HG03558 (cell line): ENCODE data around the gene UBE2F.
"Not testable (repeated sequence)": the region's sequence is repeated elsewhere in the genome, so short reads cannot be mapped to it uniquely, and the experiment has no call there.

Source experiments
- ATAC-seq: cut with Tn5 transposase; IDR thresholded peaks from one replicate; pipeline ENCODE4 v1.9.1; 2021; ENCODE audit warnings: moderate number of reproducible peaks; ENCODE audit not compliant: unreplicated experiment; ENCODE audit errors: extremely low read depth

UBE2F gene

DNA sequence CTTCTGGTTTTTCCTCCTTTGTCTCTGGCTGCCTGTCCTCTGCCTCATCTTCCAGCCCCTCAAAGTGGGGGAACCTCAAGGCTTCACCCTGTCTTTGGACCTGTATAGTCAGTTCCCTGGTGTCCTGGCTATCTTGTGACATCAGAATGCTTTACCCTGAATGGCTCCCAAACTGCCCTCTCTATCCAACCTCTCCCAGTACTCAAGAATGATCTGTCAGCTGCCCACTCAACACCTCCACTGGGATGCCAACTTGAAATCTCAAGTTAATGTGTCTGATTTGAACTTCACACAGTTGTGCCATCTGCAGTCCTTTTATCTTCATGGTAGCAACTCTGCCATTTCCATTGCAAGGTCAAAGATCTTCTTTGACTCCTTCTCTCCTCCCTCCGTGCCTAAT lies 43.8 kb downstream of the UBE2F start:
- ATAC-seq, result no peak

DNA sequence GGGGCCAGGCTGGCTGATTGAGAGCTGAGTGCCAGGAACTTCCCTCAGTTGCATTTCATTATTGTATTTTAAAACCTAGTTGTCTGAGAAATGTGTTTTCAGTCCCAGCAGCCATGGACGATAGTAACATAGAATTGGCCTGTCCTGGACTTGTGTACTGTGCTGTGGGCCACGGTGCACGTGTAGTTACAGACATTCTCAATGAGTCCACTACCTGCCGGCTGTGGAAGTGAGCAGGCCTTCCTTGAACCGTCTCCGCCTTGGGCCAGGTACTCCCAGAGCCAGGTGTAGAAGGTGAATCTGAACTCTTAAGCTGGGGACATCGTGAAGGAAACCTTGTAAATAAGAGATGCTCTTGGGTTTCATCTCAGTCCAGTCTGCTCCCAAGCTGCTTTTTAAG lies 47.0 kb downstream of the UBE2F start:
- ATAC-seq, result no peak

DNA sequence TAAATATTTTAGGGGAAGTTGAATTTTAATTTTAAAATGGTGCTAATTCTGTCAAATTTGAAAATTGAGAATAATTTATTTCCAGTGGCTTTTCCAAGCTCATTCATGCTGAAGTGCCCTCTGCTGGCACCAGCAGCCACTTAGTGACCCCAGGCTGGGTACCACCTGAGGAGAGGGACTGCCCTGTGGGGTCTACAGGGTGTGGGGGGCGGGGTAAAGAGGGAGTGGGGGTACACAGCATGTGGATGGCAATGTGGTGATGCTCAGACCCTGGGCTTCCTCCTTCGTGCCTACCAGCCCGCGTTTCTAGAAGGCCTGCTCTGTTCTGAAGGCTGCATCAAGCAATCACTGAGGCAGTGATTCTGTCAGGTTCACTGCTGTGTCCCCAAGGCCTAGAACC lies 48.9 kb downstream of the UBE2F start:
- ATAC-seq, result no peak

DNA sequence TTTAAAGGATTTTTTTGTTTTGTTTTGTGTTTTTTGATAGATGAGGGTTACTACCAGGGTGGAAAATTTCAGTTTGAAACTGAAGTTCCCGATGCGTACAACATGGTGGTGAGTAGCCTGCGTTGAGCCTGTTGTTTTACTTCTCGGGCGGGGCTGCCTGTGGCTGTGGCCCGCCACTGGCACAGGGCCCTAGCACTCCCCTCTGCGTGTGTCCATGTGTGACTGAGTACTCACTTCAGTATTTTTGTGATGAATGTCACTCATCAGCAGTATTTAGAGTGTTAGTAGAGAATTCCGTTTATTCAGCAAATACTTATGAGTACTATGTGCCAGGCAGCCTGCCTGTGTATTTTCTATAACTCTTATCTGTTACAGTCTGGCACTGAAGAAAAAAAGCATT lies 49.7 kb downstream of the UBE2F start:
- ATAC-seq, result no peak

DNA sequence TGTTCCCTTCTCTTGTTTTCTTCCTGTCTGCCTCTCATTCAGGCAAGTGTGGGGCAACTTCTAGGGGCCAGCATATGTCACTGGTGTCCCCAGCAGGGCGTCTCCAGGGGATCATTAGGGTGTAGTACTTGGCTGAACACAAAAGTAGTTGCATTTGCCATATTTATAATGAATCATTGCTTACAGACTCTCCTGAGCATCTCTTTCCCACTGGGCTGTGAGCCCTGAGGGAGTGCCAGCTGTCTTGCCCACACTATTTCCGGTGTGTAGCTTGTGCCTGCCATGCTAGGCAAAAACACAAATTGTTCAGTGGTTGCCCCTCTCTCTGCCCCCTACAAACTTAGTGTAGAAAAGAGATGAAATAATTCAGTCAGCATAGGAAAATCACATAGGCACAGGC lies 53.1 kb downstream of the UBE2F start:
- ATAC-seq, result no peak

DNA sequence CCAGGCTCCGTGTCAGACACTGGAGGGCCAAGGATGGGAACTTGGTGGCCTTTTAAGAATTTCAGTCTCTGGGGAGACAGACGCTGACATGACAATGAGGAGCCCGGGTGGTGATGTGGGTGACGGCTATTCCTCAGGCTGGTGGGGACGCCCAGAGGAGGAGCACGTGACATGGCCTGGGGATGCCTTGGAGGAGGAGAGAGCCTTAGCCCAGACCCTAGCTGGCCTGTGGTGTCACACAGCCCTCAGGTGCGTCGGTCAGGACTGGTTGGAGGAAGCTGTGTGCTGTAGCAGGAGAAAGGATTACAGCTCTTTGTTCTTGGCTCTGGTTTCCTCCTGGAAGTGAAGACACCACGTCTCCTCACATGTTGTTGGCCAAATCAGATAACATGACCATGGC lies 54.0 kb downstream of the UBE2F start:
- no peak for ATAC-seq

DNA sequence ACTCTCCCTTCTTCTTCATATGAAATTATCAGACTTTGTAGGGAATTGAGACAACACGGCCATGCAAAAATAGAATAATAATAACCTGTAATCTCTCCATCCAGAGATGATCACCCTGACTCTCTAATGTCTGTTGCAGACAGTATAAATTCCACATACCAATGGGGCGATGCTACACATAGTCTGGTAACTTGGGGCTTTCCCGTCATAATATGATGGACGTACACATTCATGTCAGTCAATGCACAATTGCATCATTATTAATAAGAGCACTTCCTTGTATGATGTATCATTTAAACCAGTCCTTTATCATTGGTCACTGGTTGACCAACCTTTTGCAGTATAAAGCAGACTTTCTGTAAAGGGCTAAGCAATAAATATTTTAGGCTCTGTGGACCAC lies 54.5 kb downstream of the UBE2F start:
- no peak for ATAC-seq

DNA sequence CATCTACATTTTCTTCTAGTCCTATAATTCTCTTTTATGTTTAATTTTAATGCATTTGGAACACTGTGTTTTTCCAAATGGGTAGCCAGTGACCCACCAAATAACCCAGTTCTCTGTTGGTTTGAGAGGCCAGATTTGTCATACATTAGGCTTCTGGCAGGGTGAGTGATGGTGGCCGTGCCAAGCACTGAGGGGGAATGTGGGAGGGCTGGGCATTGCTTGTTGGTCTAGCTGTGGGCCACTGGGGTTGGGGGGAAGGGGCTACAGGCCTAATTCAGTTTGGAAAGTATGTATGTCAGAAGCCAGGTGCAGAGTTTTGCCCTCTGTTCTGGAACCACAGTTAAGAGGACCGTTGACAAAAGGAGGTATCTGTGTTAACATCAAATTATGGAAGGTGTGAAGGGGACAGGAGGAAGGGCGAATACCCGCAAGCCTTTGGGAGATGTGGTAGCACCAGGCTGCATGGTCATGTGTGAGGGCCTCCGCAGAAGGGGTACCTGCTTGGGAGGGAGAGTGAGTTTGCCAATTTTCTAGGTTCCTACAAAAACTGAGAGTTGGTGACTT lies 55.9 kb downstream of the UBE2F start:
- ATAC-seq, result no peak

DNA sequence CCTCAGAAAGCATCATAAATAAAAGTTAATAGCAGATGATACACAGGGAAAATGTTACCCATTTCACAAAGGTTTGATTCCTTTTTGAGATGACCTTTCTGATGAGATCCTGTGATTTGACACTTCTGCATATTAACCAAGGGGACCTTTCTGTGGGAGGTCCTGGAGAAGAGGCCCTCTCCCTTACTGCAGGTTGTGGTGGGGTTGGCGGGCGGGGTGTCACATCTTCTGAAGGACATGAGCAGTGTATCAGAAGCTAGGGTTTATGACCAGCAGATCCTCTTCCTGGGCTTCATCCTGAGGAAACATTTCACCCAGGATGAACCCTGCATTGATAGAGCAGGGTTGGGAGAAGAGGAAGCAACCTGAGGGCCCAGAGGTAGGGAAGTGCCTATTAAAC lies 56.8 kb downstream of the UBE2F start:
- ATAC-seq, result no peak

DNA sequence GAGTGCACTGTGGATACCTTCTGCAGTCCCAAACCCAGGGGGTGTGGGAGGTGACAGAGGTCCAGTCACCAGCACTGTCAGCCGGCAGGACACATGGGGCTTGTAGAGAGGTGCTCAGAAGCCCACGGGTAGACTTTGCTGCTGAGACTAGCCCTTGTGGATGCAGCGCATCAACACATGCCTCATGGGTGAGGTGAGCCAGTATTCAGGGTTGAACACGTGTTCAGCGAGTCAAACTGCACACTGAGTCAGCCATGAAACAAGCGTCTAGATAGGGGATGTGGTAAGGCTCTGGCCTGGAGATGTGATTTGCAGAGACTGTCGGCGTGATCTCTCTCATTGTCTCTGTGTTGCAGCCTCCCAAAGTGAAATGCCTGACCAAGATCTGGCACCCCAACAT lies 58.2 kb downstream of the UBE2F start:
- no peak for ATAC-seq

DNA sequence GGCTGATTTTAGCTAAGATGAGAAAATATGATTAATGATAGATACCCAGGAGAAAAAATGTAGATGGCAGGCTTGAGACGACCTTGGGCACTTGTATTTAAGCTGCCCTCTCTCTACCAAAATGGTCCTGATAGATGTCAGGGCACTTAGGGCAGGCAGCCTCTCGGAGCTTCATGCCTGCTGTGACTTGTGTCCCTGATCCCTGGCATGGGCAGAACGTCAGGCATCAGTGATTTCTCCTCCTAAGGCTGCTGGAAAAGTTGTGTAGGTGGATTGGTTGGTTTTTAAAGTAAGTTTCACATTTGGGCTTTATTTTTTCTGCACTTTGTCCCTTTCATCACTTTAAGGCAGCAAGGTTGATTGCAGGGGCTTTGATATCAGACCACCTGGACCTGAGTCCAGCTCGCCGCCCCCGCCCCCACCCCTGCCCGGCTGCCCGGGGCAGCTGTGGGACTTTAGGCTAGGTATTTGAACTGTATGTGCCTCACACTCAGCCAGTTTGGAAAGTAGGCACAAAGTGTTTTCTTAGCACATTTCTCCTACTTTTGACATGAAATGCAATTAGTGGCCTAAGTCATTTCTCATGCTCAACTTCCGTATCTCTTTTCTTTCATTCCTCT lies 59.0 kb downstream of the UBE2F start:
- no peak for ATAC-seq

DNA sequence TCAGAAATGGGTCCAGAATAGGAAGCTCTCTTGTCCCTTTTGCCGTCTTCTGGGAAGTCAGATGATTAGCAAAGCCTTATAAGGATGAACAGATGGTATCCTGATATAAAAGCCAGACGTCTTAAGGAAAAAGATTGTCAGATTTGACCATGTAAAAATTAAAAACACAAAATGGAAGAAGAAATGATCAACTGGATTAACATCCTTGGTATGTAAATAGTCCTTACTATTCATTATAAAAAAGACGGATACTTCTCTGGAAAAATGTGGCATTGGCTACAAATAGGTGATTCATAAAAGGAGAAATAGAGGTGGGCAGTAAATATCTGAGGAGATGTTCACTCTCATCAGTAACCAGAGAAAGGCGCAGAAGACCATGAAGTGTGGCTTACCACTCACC lies 60.2 kb downstream of the UBE2F start:
- no peak for ATAC-seq

DNA sequence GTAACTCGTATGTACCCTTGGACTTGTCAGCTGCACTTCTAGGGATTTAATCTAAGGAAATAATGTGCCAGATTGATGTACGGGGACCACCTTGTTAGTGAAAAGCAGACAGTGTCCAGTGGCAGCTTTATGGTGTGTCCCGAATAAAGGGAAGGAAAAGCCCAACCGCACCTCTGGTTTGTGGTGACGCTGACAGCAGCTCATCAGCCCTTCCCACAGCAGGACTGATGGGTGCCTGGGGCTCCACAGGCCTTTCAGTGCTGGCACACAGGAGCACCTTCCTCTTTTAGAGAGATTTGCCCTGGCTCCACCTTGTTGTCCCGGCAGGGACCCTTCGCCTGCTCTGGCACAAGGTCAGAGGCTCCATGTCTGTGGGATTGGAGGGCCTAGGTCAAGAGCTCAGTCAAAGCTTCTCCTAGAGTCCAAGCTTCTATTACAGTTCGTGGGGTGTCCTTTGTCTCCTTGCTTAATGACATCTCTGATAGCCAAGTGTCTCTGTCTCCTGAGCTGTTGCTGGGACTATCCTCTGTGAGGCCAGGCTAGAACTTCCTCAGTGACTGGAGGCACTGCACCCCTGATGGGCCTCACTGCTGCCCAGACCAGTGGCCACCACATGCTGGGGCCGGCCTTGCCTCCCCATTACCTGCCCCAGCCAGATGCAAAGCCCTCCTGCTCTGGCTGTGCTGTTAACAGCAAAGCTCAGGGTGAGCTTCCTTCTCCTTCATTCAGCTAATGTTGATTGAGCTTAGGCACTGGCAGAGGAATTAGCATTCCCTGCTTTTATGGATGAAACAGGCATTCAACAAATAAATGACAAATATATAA lies 61.0 kb downstream of the UBE2F start:
- ATAC-seq, result no peak

DNA sequence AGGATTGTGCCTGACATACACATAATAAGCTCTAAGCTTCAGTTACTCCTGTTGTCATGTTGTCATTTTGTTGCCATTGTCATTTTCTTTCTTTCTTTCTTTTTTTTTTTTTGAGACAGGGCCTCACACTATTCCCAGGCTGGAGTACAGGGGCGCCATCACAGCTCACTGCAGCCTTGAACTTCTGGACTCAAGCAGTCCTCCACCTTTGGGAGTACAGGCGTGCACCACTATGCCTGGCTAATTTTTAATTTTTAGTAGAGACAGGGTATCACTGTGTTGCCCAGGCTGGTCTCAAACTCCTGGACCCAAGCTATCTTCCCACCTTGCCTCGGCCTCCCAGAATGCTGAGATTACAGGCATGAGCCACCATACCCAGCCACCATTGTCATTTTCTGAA lies 63.0 kb downstream of the UBE2F start:
- no peak for ATAC-seq

DNA sequence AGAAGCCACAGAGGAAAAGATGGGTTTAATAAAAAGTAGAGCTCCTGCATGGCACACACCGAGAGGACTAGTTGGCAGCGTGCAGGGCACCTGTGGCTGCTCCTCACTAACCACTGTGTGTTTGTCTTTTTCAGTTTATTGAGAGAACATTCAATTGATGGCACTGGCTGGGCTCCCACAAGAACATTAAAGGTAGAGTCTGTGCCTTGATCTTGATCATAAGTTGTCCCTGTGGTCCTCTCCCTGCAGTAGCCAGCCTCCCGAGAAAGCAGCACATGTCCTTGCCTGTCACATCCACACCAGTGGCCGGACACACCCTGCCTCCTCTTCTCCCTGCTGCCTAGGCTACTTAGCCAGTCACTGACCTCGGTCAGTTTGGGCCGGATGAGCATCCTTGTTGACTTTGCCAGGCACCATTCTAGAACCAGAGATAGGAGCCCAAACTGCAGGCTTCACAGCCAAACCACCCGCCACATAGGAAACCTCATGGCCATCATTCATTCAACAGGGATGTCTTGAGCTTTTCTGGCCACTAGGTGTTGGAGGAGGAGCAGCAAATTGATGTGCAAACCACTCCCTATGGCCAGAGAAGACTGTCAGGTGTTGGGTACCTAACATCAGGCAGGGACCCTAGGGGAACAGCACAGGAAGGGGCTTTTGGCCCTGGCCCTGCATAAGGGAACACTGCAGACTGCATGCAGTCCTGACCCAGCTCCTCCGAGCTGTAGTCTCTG lies 63.8 kb downstream of the UBE2F start:
- ATAC-seq, result no peak

DNA sequence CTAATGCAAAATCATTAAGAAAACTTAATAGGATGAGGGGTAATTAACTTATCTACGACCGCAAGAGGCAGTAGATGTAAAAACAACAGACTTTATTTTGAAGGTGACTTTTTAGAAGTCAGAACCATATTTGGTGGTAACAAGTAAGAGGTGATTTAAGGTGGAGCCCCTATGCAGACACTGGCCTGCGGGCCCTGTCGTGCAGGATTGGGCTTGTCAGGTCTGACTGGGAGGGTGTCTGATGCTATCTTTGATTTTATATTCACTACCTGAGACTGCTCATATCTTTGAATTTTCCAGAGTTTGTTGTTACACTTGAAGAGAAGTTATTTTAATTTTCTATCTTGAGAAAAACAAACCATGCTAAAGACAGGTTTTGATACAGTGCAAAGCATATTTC lies 64.9 kb downstream of the UBE2F start:
- ATAC-seq, result no peak

DNA sequence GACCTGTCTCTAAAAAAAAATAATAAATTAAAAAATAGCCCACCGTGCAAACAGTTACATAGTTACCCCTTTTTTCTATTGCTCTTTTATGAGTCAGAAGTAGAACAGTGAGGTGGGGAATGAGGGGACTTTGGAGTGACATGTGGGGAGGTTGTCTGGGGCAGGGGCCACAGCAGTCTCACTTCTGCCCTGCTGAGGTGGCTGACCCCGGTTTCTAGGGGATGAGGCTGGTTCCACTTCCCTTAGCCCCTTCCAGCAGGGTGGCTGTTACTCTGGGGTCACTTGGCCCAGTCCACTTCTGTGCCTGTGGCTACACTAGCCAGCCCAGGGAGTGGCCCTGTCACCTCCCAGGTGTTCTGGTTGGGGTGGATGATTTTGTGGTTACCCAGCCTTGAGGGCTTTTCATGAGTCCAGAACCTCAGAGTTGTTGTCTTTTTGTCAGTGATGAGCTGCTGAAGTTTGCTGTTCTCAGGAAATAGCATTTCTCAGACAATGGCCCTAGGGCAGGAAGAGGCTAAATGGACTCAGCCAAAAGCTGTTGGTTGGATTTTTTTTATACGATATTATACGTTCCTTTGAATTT lies 66.0 kb downstream of the UBE2F start:
- ATAC-seq, result no peak

DNA sequence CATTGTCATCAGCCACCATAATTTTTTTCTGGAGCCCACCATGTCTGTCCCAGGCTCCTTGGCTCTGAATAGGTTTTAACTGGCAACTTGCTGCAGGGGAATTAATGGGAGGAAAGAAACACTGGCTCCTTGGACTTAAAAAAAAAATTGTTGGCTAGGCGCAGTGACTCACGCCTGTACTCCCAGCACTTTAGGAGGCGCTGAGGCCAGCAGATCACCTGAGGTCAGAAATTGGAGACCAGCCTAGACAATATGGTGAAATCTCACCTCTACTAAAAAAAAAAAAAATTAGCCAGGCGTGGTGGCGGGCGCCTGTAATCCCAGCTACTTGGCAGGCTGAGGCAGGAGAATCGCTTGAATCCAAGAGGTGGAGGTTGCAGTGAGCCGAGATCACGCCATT lies 67.2 kb downstream of the UBE2F start:
- not testable (repeated sequence) for ATAC-seq

DNA sequence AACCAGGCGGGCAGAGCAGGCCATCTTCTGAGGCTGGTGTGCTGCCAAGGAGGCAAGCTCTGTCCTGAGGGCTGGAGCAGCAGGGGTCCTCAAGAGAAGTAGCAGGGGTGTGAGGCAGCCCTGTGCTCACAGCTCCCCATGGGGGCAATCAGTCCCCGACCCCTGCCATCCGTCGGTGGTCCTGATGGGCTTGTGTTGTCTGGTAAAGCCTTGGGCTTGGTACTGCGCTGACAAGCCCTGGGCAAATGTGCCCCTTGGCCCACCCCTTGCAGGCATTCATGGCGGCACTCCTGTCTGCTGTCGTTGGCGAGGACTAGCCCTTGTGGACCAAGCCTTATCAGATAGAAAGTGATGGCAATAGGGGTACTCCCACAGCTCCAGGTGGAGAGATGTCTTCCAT lies 71.4 kb downstream of the UBE2F start:
- no peak for ATAC-seq

DNA sequence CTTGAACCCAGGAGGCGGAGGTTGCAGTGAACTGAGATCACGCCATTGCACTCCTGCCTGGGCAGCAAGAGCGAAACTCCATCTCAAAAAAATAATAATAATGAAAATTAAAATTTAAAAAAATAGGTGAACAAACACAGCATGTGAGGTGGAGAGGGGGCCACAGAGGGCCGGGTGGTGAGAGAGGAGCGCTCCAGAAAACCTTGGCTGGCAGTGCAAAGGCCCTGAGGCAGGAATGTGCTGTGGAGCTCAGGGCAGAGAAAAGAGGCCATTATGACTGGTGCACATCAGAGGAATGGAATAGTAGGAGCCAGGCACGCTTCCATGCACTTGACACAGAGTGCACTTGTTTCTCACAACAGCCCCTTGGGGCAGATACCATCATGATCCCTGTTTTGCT lies 72.3 kb downstream of the UBE2F start:
- ATAC-seq, result no peak

DNA sequence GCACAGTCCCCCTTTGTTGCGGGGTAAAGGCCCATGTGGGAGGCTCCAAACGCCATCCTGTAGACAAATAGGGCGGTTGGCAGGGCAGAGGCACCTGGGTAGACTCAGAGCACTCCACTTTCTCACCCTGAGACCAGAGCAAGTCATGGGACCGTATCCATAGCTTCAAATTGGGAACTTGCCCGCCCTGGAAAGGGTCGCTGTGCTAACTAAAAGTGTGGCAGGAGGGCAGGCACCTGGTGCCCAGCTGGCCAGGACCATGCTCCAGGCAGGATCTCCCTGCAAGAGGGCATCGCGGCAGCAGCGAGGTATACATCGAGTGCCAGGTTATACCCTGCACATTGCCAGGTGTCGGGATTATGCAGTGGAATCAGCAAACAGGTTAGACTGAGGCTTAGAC lies 73.2 kb downstream of the UBE2F start:
- ATAC-seq, result no peak
